ENCODE results near the gene VWA1. TPM values are rescaled to one million over a fixed set of nuclear protein-coding genes. Genes with fewer than 3 reads are reported as not detected.
"Not testable (repeated sequence)": the region's sequence is repeated elsewhere in the genome, so short reads cannot be mapped to it uniquely, and the experiment has no call there.

The VWA1 gene
- total and polyA plus RNA-seq, 2 of the 4 experiments (the other 2 are of a cell fraction): 1.1 to 6.1 TPM

GRCh38 chr1:1459711-1460110, 24.2 kb downstream of the VWA1 start:
- H2BK5ac ChIP-seq (ENCODE audit: low read depth, low read length, poor library complexity, severe bottlenecking); H3K4me3 ChIP-seq (ENCODE audit: insufficient read depth, low read depth, low read length); H4K91ac ChIP-seq (ENCODE audit: insufficient read depth, low read depth, low read length); H4K8ac ChIP-seq (ENCODE audit: low read depth in 2 of 2, low read length in 2 of 2); H3K4me1 ChIP-seq (ENCODE audit: control insufficient read depth, insufficient read depth, low read length); ATAC-seq (ENCODE audit: low read depth); H3K9me1 ChIP-seq (ENCODE audit: insufficient read depth, low read length); H3K79me1 ChIP-seq (ENCODE audit: low read depth in 1 of 2, low read length in 2 of 2); H3K9me3 ChIP-seq (ENCODE audit: control insufficient read depth, insufficient read depth, low read length); H3K27me3 ChIP-seq (ENCODE audit: control insufficient read depth, insufficient read depth, low read length); H3K4ac ChIP-seq (ENCODE audit: low read depth, low read length); BruUV-seq (replicated peaks); H2AFZ ChIP-seq (replicated peaks; ENCODE audit: low read length, poor library complexity); DNase-seq; H3K14ac ChIP-seq (replicated peaks; ENCODE audit: low read depth, low read length); H2BK120ac ChIP-seq (ENCODE audit: low read depth, low read length); H2BK15ac ChIP-seq (ENCODE audit: low read depth, low read length); H3K23ac ChIP-seq (ENCODE audit: low read depth, low read length); intact Hi-C loops (cut with micrococcal nuclease); H3K36me3 ChIP-seq (ENCODE audit: control insufficient read depth, insufficient read depth, low read length); H3K27ac ChIP-seq (ENCODE audit: insufficient read depth, low read length); H2AK5ac ChIP-seq (ENCODE audit: low read depth, low read length); H2AK9ac ChIP-seq (replicated peaks; ENCODE audit: low read depth, low read length, poor library complexity); H3K18ac ChIP-seq (ENCODE audit: low read depth, low read length); H3K4me2 ChIP-seq (ENCODE audit: low read depth, low read length); in situ Hi-C loops (cut with MboI; ENCODE audit: low sequenced_read_pairs); CTCF ChIA-PET; H4K20me1 ChIP-seq (ENCODE audit: insufficient read depth, low read length); POLR2A ChIA-PET (ENCODE audit: unreplicated experiment); dilution Hi-C loops (cut with HindIII; ENCODE audit: low sequenced_read_pairs, unreplicated experiment); H3K9ac ChIP-seq (ENCODE audit: low read depth, low read length); H4K5ac ChIP-seq (ENCODE audit: low read depth, low read length); H3K56ac ChIP-seq (ENCODE audit: extremely low read depth, insufficient read depth, low read length); H2BK20ac ChIP-seq (ENCODE audit: low read depth, low read length): not testable (repeated sequence)
- WGBS, 2 experiments (ENCODE audit: extremely low coverage in 2 of 2, insufficient read length in 1 of 2): 79% methylated on average over 8 of the region's 14 CpGs; no CpG with 5 or more reads in 1 of the 2 experiments

All from IMR-90 (cell line).